B cell (primary cell): ENCODE measurements around the gene PTPN4. TPM values are rescaled to one million over a fixed set of nuclear protein-coding genes. Genes with fewer than 3 reads are reported as not detected.

Experiments used
- ATAC-seq: fragments of 200-7000 bp; cut with Tn5 transposase; one replicate; pipeline ENCODE4 v1.10.0; 2021; ENCODE audit warnings: low read depth, mild to moderate bottlenecking, moderate number of reproducible peaks, moderate library complexity
- CTCF ChIA-PET: fragments of 350-600 bp; sonication (Branson Sonifier 250); formaldehyde crosslinking; loops from one replicate; lab custom pipeline; 2021; ENCODE audit warnings: antibody characterized with exemption, inconsistent platforms; lab: Charles Lee
- POLR2A ChIA-PET: fragments of 350-600 bp; sonication (Branson Sonifier 250); formaldehyde crosslinking; loops from one replicate; lab custom pipeline; 2021; ENCODE audit warnings: antibody characterized with exemption; lab: Charles Lee
- DNase-seq: peaks from one replicate; pipeline ENCODE4 v3.0.0; 2013
- H2AFZ ChIP-seq: 2 replicates; pipeline ENCODE4 v1.6.1; 2012; ENCODE audit warnings: mild to moderate bottlenecking, low read depth, low read length; ENCODE audit not compliant: insufficient read depth, poor library complexity, severe bottlenecking
- H3K27ac ChIP-seq, 2 donors: 1 replicate in 1 of 2; 2 replicates in 1 of 2; pipeline ENCODE4 v1.5.1; 2012 to 2013; ENCODE audit warnings: low read length in 2 of 2, mild to moderate bottlenecking in 2 of 2, moderate library complexity in 1 of 2
- H3K27me3 ChIP-seq, 4 experiments: fragments of 200-600 bp in 1 of 4; sonication (generic) in 1 of 4; replicated peaks in 1 of 4; 1 replicate in 2 of 4; 2 replicates in 2 of 4; pipeline versions ENCODE4 v1.6.1 to v1.7.0; 2013 to 2016; ENCODE audit warnings: low read length in 3 of 4, mild to moderate bottlenecking in 2 of 4, mixed read lengths in 1 of 4, moderate library complexity in 1 of 4; ENCODE audit not compliant: insufficient read depth in 4 of 4, control insufficient read depth in 3 of 4; ENCODE audit errors: control extremely low read depth in 1 of 4
- H3K36me3 ChIP-seq, 2 experiments: replicated peaks in 1 of 2; 1 replicate in 1 of 2; 2 replicates in 1 of 2; pipeline versions ENCODE4 v1.6.1 to v1.7.1; 2013; ENCODE audit warnings: low read length in 1 of 2; ENCODE audit not compliant: insufficient read depth in 2 of 2, control insufficient read depth in 1 of 2; ENCODE audit errors: control extremely low read depth in 1 of 2, extremely low read depth in 1 of 2
- H3K4me1 ChIP-seq, 2 donors: fragments of 200-600 bp in 1 of 2; sonication (generic) in 1 of 2; 1 replicate in 1 of 2; 2 replicates in 1 of 2; pipeline versions ENCODE4 v1.5.1 to v1.6.1; 2013 to 2017; ENCODE audit warnings: low read length in 2 of 2; ENCODE audit not compliant: control insufficient read depth in 2 of 2, insufficient read depth in 2 of 2
- H3K4me2 ChIP-seq: replicated peaks from 2 replicates; pipeline ENCODE3; 2012; ENCODE audit warnings: mild to moderate bottlenecking, low read depth, low read length; ENCODE audit not compliant: poor library complexity, severe bottlenecking
- H3K4me3 ChIP-seq, 5 experiments: fragments of 200-600 bp in 1 of 5; sonication (generic) in 1 of 5; 1 replicate in 3 of 5; 2 replicates in 2 of 5; pipeline versions ENCODE4 v1.5.1 to v1.7.0; 2011 to 2016; ENCODE audit warnings: low read length in 4 of 5, mild to moderate bottlenecking in 4 of 5, low read depth in 2 of 5, control low read depth in 1 of 5, moderate library complexity in 1 of 5; ENCODE audit not compliant: insufficient read depth in 1 of 5; ENCODE audit errors: control extremely low read depth in 1 of 5, extremely low read depth in 1 of 5
- H3K79me2 ChIP-seq: fragments of 200-600 bp; sonication (generic); one replicate; pipeline ENCODE4 v1.6.0; 2016; ENCODE audit warnings: low read length; ENCODE audit not compliant: control insufficient read depth, insufficient read depth
- H3K9ac ChIP-seq: fragments of 200-600 bp; sonication (generic); 2 replicates; pipeline ENCODE4 v1.6.1; 2017; ENCODE audit warnings: mild to moderate bottlenecking, low read length, moderate library complexity
- H3K9me3 ChIP-seq, 3 donors: one replicate each; pipeline versions ENCODE4 v1.6.1 to v1.7.1; 2013; ENCODE audit warnings: low read length in 2 of 3; ENCODE audit not compliant: control insufficient read depth in 2 of 3, insufficient read depth in 1 of 3; ENCODE audit errors: control extremely low read depth in 1 of 3
- H4K20me1 ChIP-seq: 2 replicates; pipeline ENCODE4 v1.6.0; 2012; ENCODE audit warnings: mild to moderate bottlenecking, low read length; ENCODE audit not compliant: insufficient read depth, control insufficient read depth, poor library complexity, severe bottlenecking
- H3K27ac Mint-ChIP-seq: one replicate; pipeline ENCODE4 v1.8.0; 2021; ENCODE audit warnings: mixed read lengths
- H3K27me3 Mint-ChIP-seq: one replicate; pipeline ENCODE4 v1.8.0; 2021; ENCODE audit warnings: mixed read lengths
- H3K4me1 Mint-ChIP-seq: one replicate; pipeline ENCODE4 v1.8.0; 2021; ENCODE audit warnings: mixed read lengths
- H3K4me3 Mint-ChIP-seq: one replicate; pipeline ENCODE4 v1.8.0; 2021; ENCODE audit warnings: mixed read lengths
- H3K9me3 Mint-ChIP-seq: one replicate; pipeline ENCODE4 v1.8.0; 2022; ENCODE audit warnings: mixed read lengths; ENCODE audit not compliant: insufficient read depth
- CTCF ChIP-seq: fragments of 200-600 bp; IDR thresholded peaks from one replicate; pipeline ENCODE4 v1.8.0; 2022; ENCODE audit warnings: antibody characterized with exemption, mild to moderate bottlenecking
- EZH2 ChIP-seq: IDR thresholded peaks from 2 replicates; pipeline ENCODE4 v1.6.1; 2012; ENCODE audit warnings: borderline replicate concordance, low read depth, mild to moderate bottlenecking, moderate library complexity, low read length; ENCODE audit not compliant: insufficient read depth, poor library complexity, severe bottlenecking
- WGBS: methylation state at CpG from one replicate; pipeline ENCODE4 v1.1.5; 2013; ENCODE audit warnings: missing lambda C conversion rate; ENCODE audit not compliant: insufficient coverage; 5-methylcytosine and 5-hydroxymethylcytosine counted together
- intact Hi-C: fragments of 100-400 bp; cut with micrococcal nuclease; formaldehyde crosslinking; loops from one replicate; pipeline ENCODE4 v1.10.0; 2022
- polyA plus RNA-seq: library from polyadenylated mRNA; depleted of rRNA; stranded (reverse); fragments of >200 nt; gene quantifications from 2 replicates; pipeline ENCODE4 v1.2.3, GENCODE V29; 2012
- total RNA-seq, 2 donors: library from RNA; stranded (reverse); fragments of 120-200 nt in 1 of 2; gene quantifications; 1 replicate in 1 of 2; 2 replicates in 1 of 2; pipeline versions ENCODE4 v1.2.3 to v1.2.4, GENCODE V29; 2013 to 2022

Gene PTPN4
- total and polyA plus RNA-seq, 2 donors (not counting 1 experiment from before 2014, with no cell fraction given), result 12.6 to 54.8 TPM

- H3K4me2 ChIP-seq, result no peak overlapping the region
- ATAC-seq, result no peak
- H3K9me3 ChIP-seq, result no peaks in the 10 kb centered on the region
- Mint-ChIP-seq H3K9me3 (no peaks in the 10 kb centered on the region), H3K4me1 (no peaks in the 10 kb centered on the region), H3K4me3 (no peak overlapping the region), H3K27ac (no peak overlapping the region), H3K27me3 (no peaks in the 10 kb centered on the region)
- no peak overlapping the region for H3K4me3 ChIP-seq
- CTCF ChIA-PET, result no interaction called here
- H4K20me1 ChIP-seq, result no peaks in the 10 kb centered on the region
- H3K79me2 ChIP-seq, result no peaks in the 10 kb centered on the region
- no peak for DNase-seq
- H3K27ac ChIP-seq, result no peak overlapping the region
- POLR2A ChIA-PET, result no interaction called here
- 73% methylated on average over 1 of the region's 2 CpGs for WGBS
- no peaks in the 10 kb centered on the region for H3K27me3 ChIP-seq
- H3K9ac ChIP-seq, result no peak overlapping the region
- TF ChIP-seq EZH2, result no peak
- TF ChIP-seq CTCF, result no peak
- H2AFZ ChIP-seq, result no peak overlapping the region
- intact Hi-C loops, result no loop called here
- H3K4me1 ChIP-seq, result no peaks in the 10 kb centered on the region
- peaks cover 0 to 4% of the 10 kb centered on the region in 2 experiments for H3K36me3 ChIP-seq
These were observed 222.8 kb downstream of the PTPN4 start for GRCh38 chr2:119982506-119982905.

- Histone ChIP-seq H3K4me1 (no peaks in the 10 kb centered on the region), H2AFZ (no peak overlapping the region), H3K9me3 (no peaks in the 10 kb centered on the region), H3K36me3 (no peaks in the 10 kb centered on the region), H3K27me3 (no peaks in the 10 kb centered on the region), H3K4me2 (no peak overlapping the region), H3K9ac (no peak overlapping the region), H3K27ac (no peak overlapping the region), H4K20me1 (no peaks in the 10 kb centered on the region), H3K4me3 (no peak overlapping the region), H3K79me2 (no peaks in the 10 kb centered on the region)
- ChIA-PET CTCF (no interaction called here), POLR2A (no interaction called here)
- Mint-ChIP-seq H3K9me3 (no peaks in the 10 kb centered on the region), H3K4me3 (no peak overlapping the region), H3K4me1 (no peaks in the 10 kb centered on the region), H3K27me3 (no peaks in the 10 kb centered on the region), H3K27ac (no peak overlapping the region)
- ATAC-seq, result no peak
- TF ChIP-seq CTCF (no peak), EZH2 (no peak)
- intact Hi-C loops, result no loop called here
- WGBS, result 75% methylated on average over 3 of the region's 3 CpGs
- DNase-seq, result no peak
These were observed 223.4 kb downstream of the PTPN4 start for GRCh38 chr2:119983108-119983507.
